Stimulated activated CD8-positive, alpha-beta memory T cell treated with anti-CD3 and anti-CD28 coated beads, Interleukin-4, amount 100 ng/mL, for 4 hours (primary cell): ENCODE measurements around the gene GLIPR1L2.
"Not testable (repeated sequence)": the region's sequence is repeated elsewhere in the genome, so short reads cannot be mapped to it uniquely, and the experiment has no call there.

Experiments used
- DNase-seq, 2 donors: peaks; one replicate each; pipeline ENCODE4 v3.0.0-alpha.2; 2020; ENCODE audit warnings: low read depth in 2 of 2, low spot score in 1 of 2

Gene GLIPR1L2

GRCh38 chr12:75432924-75433323 lies 42.0 kb downstream of the GLIPR1L2 start:
- DNase-seq, result no peak

DNA sequence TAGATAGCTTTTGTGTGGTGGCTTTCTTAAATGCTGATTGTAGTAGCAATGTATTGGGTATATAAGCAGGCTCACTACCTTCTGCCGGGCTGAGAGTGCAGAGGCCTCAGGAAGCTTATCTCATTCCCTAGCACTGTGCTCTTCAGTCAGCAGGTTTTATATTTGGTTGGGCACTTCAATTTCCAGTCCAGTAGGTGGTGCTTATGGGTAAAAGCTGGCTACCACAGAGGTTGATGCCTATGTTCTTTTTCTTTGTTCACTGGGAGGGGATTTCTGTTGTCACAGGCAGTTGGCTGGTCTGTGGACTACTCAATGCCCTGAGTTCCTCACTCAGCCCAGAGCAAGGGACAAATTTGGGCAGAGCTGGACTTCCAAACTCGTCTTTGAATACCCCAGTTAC lies 46.7 kb downstream of the GLIPR1L2 start:
- DNase-seq, result no peak

GRCh38 chr12:75438059-75438754 lies 47.3 kb downstream of the GLIPR1L2 start:
- no peak for DNase-seq

GRCh38 chr12:75439048-75439447 lies 48.2 kb downstream of the GLIPR1L2 start:
- DNase-seq, result no peak

DNA sequence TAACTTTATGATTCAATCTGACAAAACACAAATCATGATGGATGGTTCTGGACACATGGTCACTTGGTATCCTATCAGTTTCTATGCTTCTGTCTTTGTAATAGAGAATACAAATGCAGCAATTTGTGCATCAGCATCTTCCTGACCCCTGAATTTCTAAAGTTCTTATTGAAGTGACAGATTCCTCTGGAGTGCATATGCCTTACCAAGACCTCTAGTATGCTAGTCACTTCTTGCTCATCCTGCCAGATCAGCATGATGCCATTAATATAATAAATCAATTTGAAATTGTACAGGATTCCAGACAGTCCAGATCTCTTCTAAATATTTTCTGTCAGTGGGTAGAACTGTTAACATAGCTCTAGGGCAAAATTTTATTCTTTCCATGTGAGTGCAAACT lies 49.0 kb downstream of the GLIPR1L2 start:
- no peak for DNase-seq

DNA sequence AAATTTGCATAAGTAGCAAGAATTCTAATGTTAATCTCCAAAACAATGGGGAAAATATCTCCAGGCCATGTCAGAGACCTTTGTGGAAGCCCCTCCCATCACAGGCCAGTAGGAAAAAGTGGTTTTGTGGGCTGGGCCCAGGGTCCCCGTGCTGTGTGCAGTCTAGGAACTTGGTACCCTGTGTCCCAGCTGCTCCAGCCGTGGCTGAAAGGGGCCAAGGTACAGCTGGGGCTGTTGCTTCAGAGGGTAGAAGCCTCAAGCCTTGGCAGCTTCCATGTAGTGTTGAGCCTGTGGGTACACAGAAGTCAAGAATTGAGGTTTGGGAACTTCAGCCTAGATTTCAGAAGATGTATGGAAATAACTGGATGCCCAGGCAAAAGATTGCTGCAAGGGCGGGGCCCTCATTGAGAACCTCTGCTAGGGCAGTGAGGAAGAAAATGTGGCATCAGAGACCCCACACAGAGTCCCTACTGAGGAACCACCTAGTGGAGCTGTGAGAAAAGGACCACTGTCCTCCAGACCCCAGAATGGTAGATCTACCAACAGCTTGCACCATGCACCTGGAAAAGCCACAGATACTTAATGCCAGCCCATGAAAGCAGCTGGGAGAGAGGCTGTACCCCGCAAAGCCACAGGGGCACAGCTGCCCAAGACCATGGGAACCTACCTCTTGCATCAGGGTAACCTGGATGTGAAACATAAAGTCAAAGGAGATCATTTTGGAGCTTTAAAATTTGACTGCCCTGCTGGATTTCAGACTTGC lies 51.0 kb downstream of the GLIPR1L2 start:
- DNase-seq, result not testable (repeated sequence)

DNA sequence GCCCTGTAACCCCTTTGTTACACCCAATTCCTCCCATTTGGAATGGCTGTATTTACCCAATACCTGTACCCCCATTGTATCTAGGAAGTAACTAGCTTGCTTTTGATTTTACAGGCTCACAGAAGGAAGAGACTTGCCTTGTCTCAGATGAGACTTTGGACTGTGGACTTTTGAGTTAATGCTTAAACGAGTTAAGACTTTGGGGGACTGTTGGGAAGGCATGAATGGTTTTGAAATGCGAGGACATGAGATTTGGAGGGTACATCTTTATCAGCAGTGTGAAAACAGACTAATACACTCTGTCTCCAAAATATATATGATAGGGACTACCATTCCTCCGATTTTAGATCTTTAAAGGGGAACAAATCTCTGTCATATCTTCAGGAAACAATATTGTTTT lies 51.6 kb downstream of the GLIPR1L2 start:
- DNase-seq, result not testable (repeated sequence)

DNA sequence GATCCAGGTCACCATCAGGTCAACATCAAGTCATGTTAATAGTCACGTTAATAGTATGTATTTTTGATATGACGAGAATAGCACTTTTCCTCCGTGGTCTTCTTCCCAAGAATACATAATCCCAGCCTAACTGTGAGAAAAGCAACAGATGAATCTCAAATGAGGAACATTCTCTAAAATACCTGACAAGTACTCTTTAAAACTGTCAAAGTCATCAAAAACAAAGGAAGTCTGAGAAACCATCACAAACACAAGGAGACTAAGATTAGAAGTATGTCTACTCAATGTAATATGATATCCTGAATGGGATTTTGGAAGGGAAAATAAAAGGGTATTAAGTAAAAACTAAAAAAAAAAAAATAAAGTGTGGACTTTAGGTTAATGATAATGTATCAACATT lies 52.8 kb downstream of the GLIPR1L2 start:
- no peak for DNase-seq

- DNase-seq, result no peak
These were observed 53.7 kb downstream of the GLIPR1L2 start for GRCh38 chr12:75444429-75445136.

GRCh38 chr12:75445137-75445507 lies 54.2 kb downstream of the GLIPR1L2 start:
- not testable (repeated sequence) for DNase-seq

DNA sequence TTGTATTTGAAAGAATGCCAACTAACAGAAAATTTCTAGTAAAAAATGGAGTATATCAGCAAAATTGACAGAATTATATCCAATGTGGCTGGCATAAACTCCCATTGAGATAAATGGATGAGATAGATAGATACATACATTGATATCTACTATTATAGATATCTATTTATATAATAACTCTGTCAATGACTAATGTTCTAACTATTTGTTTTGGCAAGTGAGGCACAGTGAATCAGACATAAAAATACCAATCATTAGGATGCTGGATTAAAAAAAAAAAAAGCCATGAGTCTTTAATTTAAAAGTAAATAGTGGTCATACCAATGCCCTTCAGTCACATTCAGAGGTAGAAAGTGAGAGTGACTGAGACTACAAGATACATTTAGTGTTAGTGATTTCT lies 56.0 kb downstream of the GLIPR1L2 start:
- no peak for DNase-seq

GRCh38 chr12:75447691-75448393 lies 57.0 kb downstream of the GLIPR1L2 start:
- DNase-seq, result no peak

GRCh38 chr12:75452675-75453330 lies 61.9 kb downstream of the GLIPR1L2 start:
- DNase-seq, result no peak

DNA sequence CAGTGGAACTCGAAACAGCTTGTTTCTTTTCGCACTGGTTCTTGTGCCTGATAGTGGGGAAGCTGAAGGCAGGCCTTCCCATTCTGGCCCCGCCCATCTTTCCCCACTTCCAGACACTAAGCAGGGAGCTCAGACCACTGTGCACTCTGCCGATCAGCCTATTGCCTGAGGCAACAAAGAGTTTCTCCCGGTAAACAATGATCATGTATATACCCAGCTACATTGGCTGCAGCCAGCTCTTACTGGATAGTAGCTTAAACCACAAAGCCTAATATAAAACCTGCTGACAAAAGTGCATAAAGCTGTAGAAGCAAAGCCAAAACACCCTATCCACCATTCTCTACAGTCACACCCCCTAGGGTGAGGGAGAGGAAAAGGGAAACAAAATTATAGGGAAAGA lies 65.0 kb downstream of the GLIPR1L2 start:
- DNase-seq, result no peak

- DNase-seq, result no peak
These were observed 66.3 kb downstream of the GLIPR1L2 start for GRCh38 chr12:75457191-75457590.

- DNase-seq, result not testable (repeated sequence)
These were observed 67.0 kb downstream of the GLIPR1L2 start for GRCh38 chr12:75457866-75458265.

- no peak for DNase-seq
These were observed 68.9 kb downstream of the GLIPR1L2 start for GRCh38 chr12:75459755-75460154.

DNA sequence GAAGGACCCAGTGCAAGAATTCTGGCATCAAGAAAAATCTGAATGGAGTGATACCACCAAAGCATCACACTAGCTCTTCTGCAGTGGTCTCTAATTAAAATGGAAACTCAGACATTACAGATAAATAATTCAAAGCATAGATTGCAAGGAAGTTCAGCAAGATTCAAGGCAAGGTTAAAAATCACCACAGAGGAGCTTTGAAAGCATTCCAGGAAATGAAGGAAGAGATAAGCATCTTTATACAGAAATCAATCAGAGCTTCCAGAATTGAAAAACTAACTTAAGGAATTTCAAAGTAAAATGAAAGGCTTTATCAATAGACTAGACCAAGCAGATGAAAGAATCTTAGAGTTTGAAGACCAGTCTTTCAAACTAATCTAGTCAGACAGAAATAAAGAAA lies 69.3 kb downstream of the GLIPR1L2 start:
- DNase-seq, result no peak

- DNase-seq, result no peak
These were observed 81.3 kb downstream of the GLIPR1L2 start for GRCh38 chr12:75471902-75472890.

- no peak for DNase-seq
These were observed 83.2 kb downstream of the GLIPR1L2 start for GRCh38 chr12:75474116-75474515.
